NCI-H748 treated with DMSO at 0.1 percent for 48 hours (cell line): ENCODE results near the gene LIPN.

Experiments used
- DNase-seq: peaks from one replicate; lab custom pipeline; 2025; lab: John Stamatoyannopoulos, UW

LIPN gene

GRCh38 chr10:88827671-88828070, 67.9 kb downstream of the LIPN start:
- no peak for DNase-seq

DNA sequence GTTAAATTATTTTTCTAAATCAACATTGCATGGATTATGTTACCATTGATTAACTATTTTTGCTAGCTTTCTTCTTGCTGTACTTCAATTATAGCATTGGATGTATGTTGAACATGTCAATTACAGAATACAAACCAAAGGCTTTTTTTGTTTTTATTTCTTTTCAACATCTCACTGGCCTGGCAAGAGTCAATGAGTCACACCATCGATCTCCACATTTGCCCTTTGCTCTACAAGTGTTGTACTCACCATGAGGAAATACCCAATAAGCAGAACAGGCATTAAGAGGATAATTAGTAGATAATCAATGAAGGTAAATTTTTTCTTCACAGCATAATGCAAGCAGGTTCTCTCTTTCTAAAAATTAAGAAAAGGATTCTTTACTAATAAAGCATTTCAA, 68.5 kb downstream of the LIPN start:
- no peak for DNase-seq
